ENCODE measurements around the gene IFITM5. TPM values are rescaled to one million over a fixed set of nuclear protein-coding genes. Genes with fewer than 3 reads are reported as not detected.

Gene IFITM5
- total and polyA plus RNA-seq, 9 of the 15 experiments (the other 6 are each of a cell fraction or from before 2014, with no cell fraction given): 0.19 TPM; not detected in 8

GRCh38 chr11:313304-313786, 14.0 kb upstream of the IFITM5 start (continued):
- TF ChIP-seq, protein P1, sequence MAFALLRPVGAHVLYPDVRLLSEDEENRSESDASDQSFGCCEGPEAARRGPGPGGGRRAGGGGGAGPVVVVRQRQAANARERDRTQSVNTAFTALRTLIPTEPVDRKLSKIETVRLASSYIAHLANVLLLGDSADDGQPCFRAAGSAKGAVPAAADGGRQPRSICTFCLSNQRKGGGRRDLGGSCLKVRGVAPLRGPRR (CRISPR knock-in tag; IDR thresholded peaks at IDR 0.05): no peak
- TF ChIP-seq ZNF584 (CRISPR knock-in tag; IDR thresholded peaks at IDR 0.05; ENCODE audit: low read depth) (no peak), XRCC3 (IDR thresholded peaks at IDR 0.05) (no peak), RBBP5 (IDR thresholded peaks at IDR 0.05; ENCODE audit: borderline replicate concordance, insufficient read depth, low read length, poor library complexity, severe bottlenecking) (no peak), NUFIP1 (IDR thresholded peaks at IDR 0.05; ENCODE audit: partially characterized antibody) (no peak), HDAC3 (IDR thresholded peaks at IDR 0.05; ENCODE audit: borderline replicate concordance, partially characterized antibody) (no peak), RBM15 (IDR thresholded peaks at IDR 0.05; ENCODE audit: insufficient read depth, low read length) (no peak), POLR2AphosphoS5 (IDR thresholded peaks at IDR 0.05; ENCODE audit: control insufficient read depth, insufficient read depth, low read depth, low read length) (no peak), PCBP2 (IDR thresholded peaks at IDR 0.05; ENCODE audit: low read depth, low read length, poor library complexity, severe bottlenecking) (no peak), ZNF124 (CRISPR knock-in tag; IDR thresholded peaks at IDR 0.05) (no peak), TEAD4 (IDR thresholded peaks at IDR 0.05; ENCODE audit: low read length) (0 out of 2 replicates have a peak, but pooled peaks have one; percentile 1), TEAD4 (CRISPR knock-in tag; IDR thresholded peaks at IDR 0.05; ENCODE audit: borderline replicate concordance) (no peak), ETS2 (tag; IDR thresholded peaks at IDR 0.05; ENCODE audit: borderline replicate concordance, poor library complexity, severe bottlenecking) (no peak), ZNF165 (CRISPR knock-in tag; IDR thresholded peaks at IDR 0.05; ENCODE audit: borderline replicate concordance) (0 out of 2 replicates have a peak, but pooled peaks have one; percentile 65), NFRKB (IDR thresholded peaks at IDR 0.05; ENCODE audit: low read depth) (peak; percentile 11; the same call in 1 of the 2 replicates), ERF (CRISPR knock-in tag; IDR thresholded peaks at IDR 0.05) (peak; percentile 55; the same call in 1 of the 2 replicates), ID3 (CRISPR knock-in tag; IDR thresholded peaks at IDR 0.05) (no peak), ID3 (tag; IDR thresholded peaks at IDR 0.05) (0 out of 2 replicates have a peak, but pooled peaks have one; percentile 48), FOXA1 (IDR thresholded peaks at IDR 0.05; ENCODE audit: borderline replicate concordance) (no peak), BACH1 (tag; IDR thresholded peaks at IDR 0.05) (no peak; the same call in 1 of the 2 replicates), GTF2E2 (tag; IDR thresholded peaks at IDR 0.05) (no peak)
- TF ChIP-seq, protein P2, sequence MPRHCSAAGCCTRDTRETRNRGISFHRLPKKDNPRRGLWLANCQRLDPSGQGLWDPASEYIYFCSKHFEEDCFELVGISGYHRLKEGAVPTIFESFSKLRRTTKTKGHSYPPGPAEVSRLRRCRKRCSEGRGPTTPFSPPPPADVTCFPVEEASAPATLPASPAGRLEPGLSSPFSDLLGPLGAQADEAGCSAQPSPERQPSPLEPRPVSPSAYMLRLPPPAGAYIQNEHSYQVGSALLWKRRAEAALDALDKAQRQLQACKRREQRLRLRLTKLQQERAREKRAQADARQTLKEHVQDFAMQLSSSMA (CRISPR knock-in tag; IDR thresholded peaks at IDR 0.05): no peak
- TF ChIP-seq, protein P3, sequence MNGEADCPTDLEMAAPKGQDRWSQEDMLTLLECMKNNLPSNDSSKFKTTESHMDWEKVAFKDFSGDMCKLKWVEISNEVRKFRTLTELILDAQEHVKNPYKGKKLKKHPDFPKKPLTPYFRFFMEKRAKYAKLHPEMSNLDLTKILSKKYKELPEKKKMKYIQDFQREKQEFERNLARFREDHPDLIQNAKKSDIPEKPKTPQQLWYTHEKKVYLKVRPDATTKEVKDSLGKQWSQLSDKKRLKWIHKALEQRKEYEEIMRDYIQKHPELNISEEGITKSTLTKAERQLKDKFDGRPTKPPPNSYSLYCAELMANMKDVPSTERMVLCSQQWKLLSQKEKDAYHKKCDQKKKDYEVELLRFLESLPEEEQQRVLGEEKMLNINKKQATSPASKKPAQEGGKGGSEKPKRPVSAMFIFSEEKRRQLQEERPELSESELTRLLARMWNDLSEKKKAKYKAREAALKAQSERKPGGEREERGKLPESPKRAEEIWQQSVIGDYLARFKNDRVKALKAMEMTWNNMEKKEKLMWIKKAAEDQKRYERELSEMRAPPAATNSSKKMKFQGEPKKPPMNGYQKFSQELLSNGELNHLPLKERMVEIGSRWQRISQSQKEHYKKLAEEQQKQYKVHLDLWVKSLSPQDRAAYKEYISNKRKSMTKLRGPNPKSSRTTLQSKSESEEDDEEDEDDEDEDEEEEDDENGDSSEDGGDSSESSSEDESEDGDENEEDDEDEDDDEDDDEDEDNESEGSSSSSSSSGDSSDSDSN (IDR thresholded peaks at IDR 0.05; ENCODE audit: borderline replicate concordance in 1 of 2, low read depth in 2 of 2, low read length in 2 of 2): no peak
- TF ChIP-seq, protein P4, sequence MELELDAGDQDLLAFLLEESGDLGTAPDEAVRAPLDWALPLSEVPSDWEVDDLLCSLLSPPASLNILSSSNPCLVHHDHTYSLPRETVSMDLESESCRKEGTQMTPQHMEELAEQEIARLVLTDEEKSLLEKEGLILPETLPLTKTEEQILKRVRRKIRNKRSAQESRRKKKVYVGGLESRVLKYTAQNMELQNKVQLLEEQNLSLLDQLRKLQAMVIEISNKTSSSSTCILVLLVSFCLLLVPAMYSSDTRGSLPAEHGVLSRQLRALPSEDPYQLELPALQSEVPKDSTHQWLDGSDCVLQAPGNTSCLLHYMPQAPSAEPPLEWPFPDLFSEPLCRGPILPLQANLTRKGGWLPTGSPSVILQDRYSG (tag; conservative IDR thresholded peaks at IDR 0.05; ENCODE audit: low read depth): 0 out of 2 replicates have a peak, but pooled peaks have one; percentile 14

All from K562 (cell line).